ENCODE data around the gene SOX6.
A peak's percentile ranks its signal among the peaks of the same experiment; 100 is the strongest.

Gene SOX6

DNA sequence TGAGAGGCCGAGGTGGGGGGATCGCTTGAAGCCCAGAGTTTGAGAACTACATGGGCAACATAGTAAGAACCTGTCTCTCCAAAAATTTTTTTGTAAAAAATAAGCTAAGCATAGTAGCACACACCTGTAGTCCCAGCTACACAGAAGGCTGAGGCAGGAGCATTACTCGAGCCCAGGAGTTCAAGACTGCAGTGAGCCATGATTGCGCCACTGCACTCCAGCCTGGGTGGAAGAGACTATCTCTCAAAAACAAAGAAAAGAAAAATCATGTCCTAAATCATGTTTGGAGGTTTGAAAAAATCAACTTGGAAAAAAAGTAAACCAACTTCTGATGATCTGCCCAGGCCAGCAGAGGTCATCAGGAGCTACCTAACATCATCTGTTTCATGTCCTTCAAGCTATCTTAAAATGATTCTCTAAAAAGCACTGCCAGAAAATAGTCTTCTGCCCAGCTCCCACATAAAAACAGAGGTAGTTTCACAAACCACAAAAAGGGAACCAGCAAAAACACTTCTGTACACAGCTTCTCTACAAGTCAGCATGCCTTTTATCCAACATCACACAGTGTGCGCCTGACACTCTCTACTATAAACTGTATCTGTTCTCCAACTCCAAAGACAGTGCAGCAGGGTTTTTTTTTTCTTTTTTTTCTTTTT is 165.0 kb downstream of the SOX6 start:
- no peak for DNase-seq (ENCODE audit: low spot score)

DNA sequence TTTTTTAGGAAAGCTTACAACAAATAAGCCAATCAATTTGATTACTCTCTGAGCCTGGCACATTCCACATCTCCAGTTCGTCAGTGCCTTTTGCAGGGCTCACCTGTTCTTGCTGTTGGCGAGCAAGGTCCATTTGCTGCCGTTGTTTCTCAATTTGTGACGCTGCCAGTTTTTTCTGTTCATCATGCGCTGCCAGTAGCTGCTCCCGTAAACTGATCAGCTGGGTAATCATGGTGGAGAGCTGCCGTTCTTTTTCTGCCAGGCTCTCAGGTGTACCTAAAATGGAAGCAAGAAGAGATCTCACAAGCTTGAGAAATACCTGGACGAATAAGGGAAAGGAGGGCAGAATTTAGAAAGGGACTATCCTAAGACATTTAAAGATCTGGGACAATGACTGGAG is 169.7 kb downstream of the SOX6 start:
- no peak for DNase-seq (ENCODE audit: low spot score)

DNA sequence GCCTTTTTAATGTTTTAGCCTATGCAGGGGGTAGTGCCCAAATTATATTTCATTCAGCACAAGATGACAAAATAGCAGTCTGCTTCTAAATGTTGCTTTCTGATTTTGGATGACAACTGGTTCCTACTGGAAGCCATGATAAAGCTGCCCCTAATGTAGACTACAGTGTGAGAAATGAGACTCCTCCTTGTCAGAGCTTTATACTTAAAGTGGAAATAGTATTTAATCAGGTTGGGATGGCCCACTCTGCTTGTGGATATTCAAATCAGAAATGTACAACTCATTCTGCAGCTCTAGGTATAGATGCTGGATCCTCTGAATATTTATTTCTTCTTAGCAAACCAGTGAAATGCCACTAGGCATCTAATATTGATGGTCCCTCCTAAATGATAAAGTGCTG is 171.3 kb downstream of the SOX6 start:
- DNase-seq (ENCODE audit: low spot score) = no peak

DNA sequence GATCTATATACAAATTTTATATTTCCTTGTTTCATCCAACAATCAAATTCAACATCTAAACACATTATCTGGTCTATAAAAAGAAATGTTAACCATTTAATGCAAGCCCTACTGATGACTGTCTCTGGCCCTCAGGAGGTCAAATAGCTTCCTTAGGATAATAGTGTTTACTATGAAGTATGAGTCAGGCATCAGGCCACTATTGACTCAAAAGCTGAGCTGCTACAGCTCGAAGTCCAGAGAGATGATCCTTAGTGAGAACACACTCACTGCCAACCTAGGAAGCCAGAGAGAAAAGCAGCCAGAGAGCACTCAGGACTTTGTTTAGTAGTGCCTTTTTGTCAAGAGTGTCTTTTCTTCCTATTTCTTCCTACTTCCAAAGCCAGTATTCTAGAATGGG is 171.8 kb downstream of the SOX6 start:
- DNase-seq (ENCODE audit: low spot score) = no peak

DNA sequence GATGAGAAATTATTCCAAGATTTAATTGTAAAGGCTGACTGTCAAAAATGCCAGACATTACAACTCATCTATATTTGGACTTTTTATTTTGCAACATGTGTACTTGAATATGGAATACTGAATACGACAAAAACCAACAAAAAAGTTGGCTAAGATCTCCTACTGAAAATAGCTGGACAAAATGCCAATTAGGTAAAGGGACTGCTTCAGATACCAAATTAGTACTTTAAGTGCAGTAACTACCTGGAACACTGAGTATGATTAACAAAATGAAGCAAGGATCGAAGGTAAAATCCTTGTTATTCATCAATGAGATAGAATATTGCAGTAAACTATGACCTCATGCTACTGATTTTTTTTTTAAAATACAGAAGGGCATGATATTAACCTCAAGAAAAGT is 173.8 kb downstream of the SOX6 start:
- no peak for DNase-seq (ENCODE audit: low spot score)

DNA sequence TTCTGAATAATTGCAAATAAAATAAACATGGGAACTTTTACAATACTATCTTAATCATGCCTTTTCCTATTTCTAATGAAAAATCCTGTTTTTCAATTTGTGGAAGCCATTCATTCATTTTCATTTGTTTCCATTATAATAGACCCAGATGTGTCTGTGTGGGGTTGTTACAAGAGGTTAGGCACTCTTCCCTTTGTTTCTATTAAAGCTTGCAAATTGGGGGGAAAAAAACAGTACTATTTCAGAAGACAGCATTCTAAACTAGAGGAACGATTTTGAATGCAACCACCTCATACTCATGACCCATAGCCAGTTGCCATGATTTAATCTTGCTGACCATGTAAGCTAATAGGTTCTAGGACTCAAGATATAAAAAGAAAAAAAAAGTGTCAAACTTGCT is 175.5 kb downstream of the SOX6 start:
- DNase-seq (ENCODE audit: low spot score) = no peak

DNA sequence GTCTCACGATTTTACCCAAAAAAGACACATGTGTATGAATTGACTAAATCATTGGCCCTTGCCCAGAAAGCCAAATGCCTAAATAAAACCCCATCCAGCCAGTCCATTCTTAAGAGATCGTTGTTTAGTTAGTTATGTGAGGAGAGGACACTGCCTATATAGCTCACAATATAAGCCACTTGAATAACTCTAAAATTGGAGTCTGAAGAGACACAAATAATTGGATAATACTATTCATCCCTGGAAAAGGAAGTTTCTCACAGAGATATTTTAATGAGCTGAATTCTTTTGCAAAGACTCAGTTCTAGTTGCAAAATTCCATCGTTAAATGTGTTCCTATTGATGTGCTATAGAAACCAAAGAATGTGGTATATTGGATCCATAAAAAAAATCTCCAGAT is 176.7 kb downstream of the SOX6 start:
- no peak for DNase-seq (ENCODE audit: low spot score)

DNA sequence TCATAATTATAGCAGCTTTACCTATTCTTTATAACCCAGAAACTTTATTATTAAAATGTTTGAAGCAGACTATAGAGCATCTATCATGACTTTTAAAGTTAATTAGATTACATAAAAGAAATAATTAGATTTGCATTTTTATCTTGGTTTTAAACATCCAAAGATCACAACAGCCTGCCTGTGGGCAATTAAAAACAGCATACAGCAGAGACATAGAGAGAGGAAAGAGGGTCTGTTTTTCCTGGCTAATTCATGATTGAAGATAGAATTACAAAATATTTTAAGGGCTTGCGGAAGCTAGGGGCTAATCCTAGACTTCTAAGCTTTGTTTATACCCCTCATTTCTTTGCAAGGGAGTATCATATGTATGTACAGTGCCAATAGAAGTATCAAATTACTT is 178.1 kb downstream of the SOX6 start:
- DNase-seq (ENCODE audit: low spot score) = no peak

DNA sequence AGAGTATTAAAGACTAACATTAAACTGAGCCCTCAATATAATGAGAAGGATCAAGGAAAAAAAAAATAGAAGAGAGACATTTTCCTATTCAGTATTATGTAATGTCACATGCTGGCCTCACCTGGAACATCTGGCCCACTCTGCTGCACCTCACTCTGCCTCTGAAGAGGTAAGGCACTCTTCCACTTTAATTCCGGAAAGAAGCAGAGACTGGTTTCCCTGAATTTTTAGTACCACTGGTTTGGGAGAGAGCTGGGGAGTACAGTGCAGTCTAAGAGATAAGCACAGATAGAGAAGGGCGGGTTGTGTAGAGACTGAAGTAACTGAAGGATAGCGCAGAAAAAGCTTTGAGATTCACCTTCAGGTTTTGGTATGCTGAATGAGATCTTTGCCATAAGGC is 178.7 kb downstream of the SOX6 start:
- no peak for DNase-seq (ENCODE audit: low spot score)

DNA sequence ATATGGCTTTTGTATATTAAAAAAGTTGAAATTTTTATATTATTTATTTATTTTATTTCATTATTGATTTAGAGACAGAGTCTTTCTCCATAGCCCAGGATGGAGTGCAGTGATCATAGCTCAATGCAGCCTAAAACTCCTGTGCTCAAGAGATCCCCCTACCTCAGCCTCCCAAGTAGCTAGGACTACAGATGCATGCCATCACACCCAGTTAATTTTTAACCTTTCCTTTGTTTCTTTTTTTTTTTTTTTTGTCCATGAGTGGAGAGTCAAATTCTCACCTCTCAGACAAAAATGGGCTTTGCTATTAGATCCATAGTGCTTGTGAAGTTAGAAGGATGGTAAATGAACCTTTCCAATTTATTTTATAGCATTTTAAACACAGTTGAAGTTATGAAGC is 182.5 kb downstream of the SOX6 start:
- no peak for DNase-seq (ENCODE audit: low spot score)

DNA sequence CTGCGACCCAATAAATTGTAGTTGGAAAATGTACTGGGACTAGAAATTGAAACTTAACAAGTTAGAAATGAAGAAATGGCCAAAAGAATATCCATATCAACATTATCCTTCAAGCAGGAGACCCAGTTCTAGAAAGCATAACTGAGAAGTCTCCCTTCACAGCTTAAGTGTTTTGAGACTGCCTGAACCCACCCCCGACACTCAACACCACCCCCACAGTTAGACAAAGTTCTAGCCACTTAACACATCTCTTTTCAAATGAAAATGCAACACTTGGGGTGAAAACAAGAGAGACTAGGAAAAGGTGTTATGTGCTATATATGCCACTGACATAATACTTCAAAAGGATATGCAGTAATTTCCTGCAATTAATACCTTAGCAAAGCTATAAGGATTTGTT is 184.5 kb downstream of the SOX6 start:
- no peak for DNase-seq (ENCODE audit: low spot score)

DNA sequence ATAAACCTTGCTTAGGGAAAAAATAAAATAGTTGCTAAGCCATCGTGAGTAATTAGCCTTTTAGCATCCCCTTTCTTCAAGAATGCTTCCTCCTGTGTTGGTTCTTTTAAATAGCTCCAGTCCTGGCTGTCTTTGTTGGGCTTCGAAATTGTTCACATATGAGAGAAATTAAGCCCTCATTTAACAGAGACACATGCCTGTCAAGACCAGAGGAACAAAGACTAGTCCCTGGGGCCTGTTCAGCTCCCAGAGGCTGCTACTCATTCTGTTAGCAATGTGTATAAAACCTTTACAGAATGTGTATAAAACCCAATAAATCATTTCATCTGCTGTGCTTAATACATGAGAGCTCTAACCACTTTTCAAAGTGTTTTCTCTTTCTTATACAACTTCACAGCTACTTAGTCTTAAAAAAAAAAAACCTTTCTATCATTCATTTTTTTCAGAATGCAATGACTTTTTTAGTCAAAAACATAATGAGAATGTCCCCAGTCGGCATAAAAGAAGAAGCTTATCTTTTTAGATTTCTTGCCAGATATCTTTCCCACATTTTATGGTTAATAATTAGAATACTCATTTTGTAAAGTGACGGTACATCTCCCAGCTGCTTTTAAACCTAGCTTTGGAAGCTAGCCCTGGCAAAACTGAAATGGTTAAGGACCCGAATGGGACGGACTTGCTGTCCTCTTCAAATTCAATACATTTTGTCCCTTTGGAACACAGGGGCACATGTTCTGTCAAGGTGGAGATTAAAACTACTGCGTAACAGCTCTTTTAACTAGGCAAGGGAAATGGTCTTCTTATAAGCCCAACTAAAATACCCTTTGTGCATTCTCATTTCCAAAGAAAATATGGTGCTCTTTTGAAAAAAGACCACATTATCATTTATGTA is 186.1 kb downstream of the SOX6 start:
- DNase-seq (ENCODE audit: low spot score) = no peak

DNA sequence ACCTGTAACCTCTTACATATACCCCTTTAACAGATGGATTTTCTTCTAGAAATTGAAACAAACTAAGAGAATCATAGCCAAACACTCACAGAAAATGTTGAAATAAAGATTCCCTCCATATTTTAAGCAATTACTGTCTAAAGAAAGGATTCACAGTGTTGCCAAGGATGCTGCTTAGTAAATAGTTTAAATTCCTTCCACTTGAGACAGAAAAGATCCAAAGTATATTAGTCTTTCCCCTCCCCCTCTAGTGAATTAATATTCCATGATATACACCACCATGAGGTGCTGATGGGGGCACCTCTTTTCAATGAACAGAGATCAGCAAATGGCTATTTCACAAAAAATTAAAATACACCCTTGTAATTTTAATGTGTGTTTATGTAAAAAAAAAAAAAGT is 186.8 kb downstream of the SOX6 start:
- no peak for DNase-seq (ENCODE audit: low spot score)

DNA sequence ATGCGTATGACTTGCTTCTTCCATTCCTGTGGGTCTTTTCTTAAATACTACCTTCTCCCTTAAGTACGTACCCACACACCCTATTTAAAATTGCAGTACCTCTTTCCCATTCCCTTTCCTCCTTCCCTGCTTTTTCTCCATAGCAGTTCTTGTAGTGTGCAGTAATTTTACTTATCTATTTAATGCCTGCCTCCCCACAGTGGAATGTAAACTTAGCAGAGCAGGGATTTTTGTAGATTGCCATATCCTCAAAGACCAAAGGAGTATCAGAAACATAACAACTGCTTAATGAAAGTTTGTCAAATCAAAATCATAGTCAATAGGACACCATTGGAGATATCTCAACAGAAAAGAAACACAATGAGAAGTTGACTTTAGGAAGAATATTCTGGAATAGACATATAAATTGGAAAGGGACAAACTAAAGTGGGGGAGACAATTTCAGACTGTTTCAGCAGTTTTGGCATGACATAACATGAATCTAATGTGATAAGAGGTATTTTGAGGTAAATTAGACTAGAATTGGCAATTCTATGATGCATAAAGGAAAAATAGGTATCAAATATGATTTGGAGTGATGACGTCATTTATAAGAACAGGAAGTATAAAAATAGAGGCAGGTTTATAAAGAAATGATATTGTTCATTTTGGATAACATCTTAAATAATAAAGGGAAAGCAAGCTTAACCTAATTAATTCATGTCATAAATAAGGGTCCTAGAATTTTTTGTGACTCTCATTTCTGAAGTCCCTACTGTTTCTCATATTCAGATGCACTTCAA is 188.4 kb downstream of the SOX6 start:
- DNase-seq (ENCODE audit: low spot score) = no peak

DNA sequence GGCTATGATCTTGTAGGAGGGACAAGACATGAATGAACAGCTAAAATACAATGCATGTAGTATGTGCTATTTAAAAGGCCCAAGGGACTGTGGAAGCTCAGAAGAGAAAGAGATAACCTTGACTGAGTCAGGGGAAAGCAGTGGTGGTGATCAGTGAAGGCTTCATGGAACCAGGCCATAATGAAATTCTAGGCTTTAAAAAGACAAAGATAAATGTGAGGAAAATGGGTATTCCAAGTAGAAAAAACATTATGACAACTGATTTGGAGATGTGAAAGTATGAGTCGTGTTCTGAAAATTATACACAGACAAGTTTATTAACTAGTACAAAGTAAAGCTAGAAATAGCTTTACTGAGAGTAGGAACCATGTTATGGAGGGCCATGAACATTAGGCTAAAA is 189.8 kb downstream of the SOX6 start:
- no peak for DNase-seq (ENCODE audit: low spot score)

DNA sequence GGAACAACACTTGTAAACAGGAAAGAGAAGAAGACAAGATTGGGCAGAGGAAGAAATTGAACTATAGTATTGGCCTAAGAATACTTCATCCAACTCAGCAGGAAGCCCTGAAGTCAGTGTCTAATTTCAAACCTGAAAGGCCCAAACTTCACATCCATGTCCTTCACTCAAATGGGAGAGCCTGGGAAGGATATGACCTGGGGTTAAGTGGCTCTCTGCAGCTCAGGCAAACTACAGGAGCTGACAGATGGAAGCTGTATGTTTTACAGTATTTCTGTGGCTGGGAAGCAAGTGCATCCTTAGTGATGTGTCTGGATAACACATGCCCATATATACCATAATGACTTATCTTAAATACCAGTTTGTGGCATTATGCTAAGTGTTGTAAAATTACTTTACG is 196.2 kb downstream of the SOX6 start:
- no peak for DNase-seq (ENCODE audit: low spot score)

DNA sequence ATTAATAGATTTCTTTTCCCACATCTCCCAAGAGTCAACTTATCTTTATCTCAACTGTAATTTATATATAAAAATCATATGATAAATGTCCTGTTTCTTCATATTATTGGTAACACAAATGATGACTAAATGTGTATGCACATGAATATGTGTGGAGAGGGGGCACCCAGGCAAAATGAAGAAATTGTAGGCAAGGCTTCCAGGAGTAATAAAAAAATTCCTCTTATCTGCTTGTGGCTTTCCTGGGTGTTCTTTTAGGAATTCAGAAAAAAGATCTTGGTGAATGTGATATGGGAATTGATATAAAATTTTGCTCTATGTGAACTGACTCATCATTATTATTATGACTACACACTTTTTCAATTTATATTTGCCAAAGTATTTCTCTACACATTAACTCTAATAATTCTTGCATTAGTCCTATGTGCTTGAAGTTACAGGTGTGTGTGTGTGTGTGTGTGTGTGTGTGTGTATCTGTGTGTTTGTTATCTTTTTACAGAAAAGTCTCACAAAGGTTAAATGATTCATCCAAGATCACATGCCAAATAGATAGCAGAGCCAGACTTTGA is 197.8 kb downstream of the SOX6 start:
- DNase-seq (ENCODE audit: low spot score) = no peak

DNA sequence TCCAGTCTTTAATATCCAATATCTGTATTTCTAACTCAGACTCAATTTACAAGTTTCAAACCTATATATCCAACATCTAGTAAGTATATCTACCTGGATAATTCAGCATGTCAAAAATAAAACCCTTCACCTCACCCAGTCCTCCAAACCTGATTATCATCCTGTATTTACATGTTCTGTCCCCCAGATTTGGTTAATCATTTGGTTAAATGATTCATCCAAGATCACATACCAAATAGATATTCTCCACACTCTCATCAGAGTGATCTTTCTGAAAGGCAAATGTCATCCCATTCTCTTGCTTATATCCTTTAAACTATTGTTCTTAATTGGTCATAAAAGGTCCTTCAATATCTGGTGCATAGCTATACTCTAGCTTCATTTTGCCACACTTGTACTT is 199.0 kb downstream of the SOX6 start:
- DNase-seq (ENCODE audit: low spot score) = no peak

DNA sequence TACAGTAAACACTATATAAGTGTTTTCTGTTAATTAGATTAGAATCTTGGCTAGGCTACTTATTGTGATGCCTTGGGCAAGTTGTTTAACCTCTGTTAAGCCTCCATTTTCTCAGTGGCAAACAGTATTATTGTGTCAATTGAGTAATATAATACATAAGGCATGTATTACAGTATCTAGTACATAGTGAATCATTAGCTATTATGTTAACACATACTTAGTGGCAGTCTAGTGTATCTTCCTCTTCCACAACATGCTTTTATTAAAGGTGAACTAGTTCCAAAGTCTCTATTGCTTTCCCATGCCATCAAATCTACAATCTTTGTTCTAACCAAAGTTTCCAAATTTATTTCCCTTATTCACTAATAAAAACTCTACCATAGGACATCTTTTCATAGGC is 200.9 kb downstream of the SOX6 start:
- no peak for DNase-seq (ENCODE audit: low spot score)

DNA sequence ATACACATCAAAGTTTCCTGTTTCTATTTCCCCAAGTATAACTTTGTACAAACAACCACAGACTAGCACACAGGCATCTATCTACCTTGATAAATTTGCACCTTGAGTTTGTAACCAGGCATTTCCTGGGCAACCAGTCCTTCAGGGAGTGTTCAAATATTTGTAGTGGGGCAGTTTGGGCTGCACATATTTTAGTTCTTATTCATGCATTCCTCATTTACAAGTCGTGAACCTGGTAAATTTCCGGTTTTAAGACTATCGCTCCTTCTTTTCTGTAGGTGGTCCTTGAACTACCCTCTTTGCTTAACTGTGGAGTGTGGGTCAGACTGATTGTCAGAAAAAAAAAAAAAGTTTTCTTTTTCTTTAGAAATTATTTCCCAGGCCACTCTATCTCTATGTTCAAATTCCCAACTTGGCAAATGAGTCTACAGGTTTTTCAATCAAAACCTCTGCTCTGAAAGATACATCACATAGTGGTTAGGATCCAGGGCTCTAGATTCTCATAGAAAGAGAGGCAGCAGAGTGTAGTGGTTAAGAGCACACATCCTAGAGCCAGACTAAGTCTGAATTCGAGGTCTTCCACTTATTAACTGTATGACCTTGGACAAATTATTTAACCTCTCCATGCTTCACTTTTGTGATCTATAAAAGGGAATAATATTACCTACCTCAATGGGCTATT is 201.5 kb downstream of the SOX6 start:
- DNase-seq (ENCODE audit: low spot score) = peak; percentile 11

DNA sequence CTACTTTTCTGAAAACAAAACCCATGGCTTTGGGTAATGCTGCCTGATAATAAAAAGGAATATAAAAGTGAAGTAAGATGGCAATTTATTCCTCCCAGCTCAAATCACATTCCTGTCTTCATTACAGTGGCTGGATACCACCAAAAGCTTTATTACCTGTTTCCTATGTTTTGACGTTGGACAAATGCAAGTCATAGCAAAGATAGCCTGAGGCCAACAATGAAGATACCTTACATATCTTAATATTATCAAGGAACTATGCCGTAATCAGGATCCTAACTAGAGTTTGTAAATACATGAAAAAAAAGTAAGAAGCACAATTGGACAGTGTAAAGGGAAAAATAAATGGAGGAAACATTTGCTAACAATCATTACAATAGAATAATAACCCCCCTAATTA is 202.4 kb downstream of the SOX6 start:
- no peak for DNase-seq (ENCODE audit: low spot score)

DNA sequence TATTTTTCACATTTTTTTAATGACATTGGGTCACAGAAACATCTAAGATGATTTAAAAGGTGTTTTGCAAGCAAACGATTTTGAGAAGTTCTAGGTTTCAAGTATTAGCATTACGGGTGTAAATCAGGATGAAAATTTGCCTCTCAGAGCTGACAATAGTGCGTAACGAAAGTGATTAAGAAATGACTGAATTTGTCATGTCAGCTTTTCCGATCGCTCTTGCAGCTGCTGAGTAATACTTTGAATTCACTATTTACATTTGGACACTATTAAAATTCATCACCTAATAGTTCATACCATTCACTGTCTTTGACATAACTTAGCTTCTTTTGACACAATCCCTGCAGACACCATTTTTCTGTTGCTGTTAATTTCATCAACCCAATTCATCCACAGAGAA is 205.2 kb downstream of the SOX6 start:
- DNase-seq (ENCODE audit: low spot score) = no peak
